Fibroblast of skin of back (primary cell): ENCODE measurements around the gene GJA1.
A peak's percentile ranks its signal among the peaks of the same experiment; 100 is the strongest.

Source experiments
- DNase-seq: peaks from one replicate; pipeline ENCODE4 v3.0.0-alpha.2; 2013

The GJA1 gene

GRCh38 chr6:121485359-121485811 is 49.9 kb downstream of the GJA1 start:
- DNase-seq: peak; percentile 17

GRCh38 chr6:121491576-121491975 is 56.1 kb downstream of the GJA1 start:
- DNase-seq: no peak

DNA sequence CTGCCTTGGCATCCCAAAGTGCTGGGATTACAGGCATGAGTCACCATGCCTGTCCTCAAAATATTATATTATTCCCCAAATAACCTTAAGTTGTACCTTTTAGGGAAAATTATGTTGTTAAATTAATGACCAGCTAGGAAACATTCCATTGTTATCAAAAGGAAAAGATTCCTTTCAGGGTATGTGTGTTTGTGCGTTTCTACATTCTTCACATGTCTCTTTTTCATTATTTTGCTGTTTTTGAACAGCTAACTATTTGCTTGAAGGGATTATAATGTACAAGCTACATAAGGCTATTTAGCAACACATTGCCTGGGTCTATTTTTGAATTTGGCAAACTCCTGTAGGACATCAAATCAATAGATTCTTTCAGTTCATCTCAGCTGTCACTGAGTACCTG is 57.1 kb downstream of the GJA1 start:
- DNase-seq: peak; percentile 17

DNA sequence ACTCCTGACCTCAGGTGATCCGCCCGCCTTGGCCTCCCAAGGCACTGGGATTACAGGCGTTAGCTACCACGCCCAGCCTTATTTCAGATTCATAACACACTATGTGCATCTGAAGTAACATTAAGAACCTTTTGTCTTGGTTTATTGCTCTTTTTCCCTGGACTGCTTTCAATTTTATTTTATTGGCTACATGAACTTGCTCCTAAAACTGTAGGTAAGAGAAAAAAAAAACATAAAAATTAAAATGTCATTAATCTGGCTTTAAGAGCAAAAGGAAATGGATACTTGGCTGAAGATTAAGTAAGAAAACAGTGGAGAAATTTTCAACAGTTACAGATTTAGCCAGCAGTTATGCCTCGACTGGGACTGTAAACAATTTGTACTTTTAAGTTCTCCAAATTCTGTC is 62.5 kb downstream of the GJA1 start:
- no peak for DNase-seq

DNA sequence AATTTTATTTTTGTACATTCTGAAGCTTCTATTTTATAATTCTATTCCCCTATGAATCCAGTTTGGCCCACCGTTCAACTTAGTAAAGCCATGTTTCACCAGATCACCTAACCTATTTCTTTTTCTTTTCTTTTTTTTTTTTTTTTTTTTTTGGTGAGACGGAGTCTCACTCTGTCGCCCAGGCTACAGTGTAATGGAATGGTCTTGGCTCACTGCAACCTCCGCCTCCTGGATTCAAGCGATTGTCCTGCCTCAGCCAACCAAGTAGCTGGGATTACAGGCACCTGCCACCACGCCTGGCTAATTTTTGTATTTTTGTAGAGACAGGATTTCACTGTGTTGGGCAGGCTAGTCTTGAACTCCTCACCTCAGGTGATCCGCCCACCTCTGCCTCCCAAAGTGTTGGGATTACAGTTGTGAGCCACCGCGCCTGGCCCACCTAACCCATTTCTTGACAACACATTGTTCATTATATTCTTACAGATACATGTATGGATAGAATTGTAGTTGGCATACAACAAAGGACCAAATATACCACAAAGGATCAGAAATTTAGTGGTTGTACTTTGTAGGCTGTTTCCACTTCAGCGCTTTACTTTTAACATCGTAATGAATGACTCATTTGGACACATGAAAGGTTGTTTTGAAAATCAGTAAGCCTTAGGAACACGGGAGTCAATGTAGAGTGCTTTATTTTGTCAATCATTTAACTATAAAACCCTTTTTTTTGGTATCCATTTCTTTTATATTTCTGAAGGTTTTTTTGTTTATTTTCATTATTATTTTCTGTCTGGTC is 63.2 kb downstream of the GJA1 start:
- no peak for DNase-seq
